SK-N-SH (cell line): ENCODE results near the gene ASB4. TPM values are rescaled to one million over a fixed set of nuclear protein-coding genes. Genes with fewer than 3 reads are reported as not detected.

ENCODE experiments used
- CTCF ChIA-PET: fragments of 300-600, 350-600 bp; formaldehyde crosslinking; extraction: SDS; loops from one replicate; lab custom pipeline; 2021; lab: Yijun Ruan, JAX
- POLR2A ChIA-PET: fragments of 350-600 bp; sonication (Branson Sonifier 250); formaldehyde crosslinking; extraction: SDS; loops from one replicate; lab custom pipeline; 2020; ENCODE audit warnings: antibody characterized with exemption, inconsistent platforms; lab: Yijun Ruan, JAX
- DNase-seq: peaks from one replicate; pipeline ENCODE4 v3.0.0; 2012
- H2AFZ ChIP-seq: fragments of 200-600 bp; sonication (generic); 2 replicates; pipeline ENCODE4 v1.8.1; 2016; ENCODE audit warnings: antibody characterized with exemption, mild to moderate bottlenecking, low read depth
- H3F3A ChIP-seq: fragments of 200-600 bp; sonication (generic); replicated peaks from 2 replicates; pipeline ENCODE3; 2016; ENCODE audit warnings: antibody characterized with exemption, mild to moderate bottlenecking; ENCODE audit not compliant: insufficient read depth
- H3K27ac ChIP-seq, 2 experiments: fragments of 200-500 bp in 1 of 2; fragments of 200-600 bp in 1 of 2; sonication (Bioruptor generic) in 1 of 2; sonication (generic), shearing (Covaris generic) in 1 of 2; 2 replicates each; pipeline versions ENCODE4 v1.5.1 to v1.6.1; 2014 to 2016; ENCODE audit warnings: low read depth in 2 of 2, inconsistent platforms in 1 of 2, low read length in 1 of 2, mild to moderate bottlenecking in 1 of 2, mixed read lengths in 1 of 2
- H3K27me3 ChIP-seq: fragments of 200-600 bp; sonication (generic), shearing (Covaris generic); 2 replicates; pipeline ENCODE4 v1.6.1; 2016; ENCODE audit warnings: mixed run types; ENCODE audit not compliant: insufficient read depth
- H3K36me3 ChIP-seq, 2 experiments: fragments of 200-500 bp in 1 of 2; fragments of 200-600 bp in 1 of 2; sonication (Bioruptor generic) in 1 of 2; sonication (generic) in 1 of 2; replicated peaks in 1 of 2; 2 replicates each; pipeline versions ENCODE3 to v1.5.1; 2014 to 2016; ENCODE audit warnings: low read length in 1 of 2, mild to moderate bottlenecking in 1 of 2; ENCODE audit not compliant: insufficient read depth in 2 of 2, control insufficient read depth in 1 of 2
- H3K4me1 ChIP-seq, 2 experiments: fragments of 200-500 bp in 1 of 2; fragments of 200-600 bp in 1 of 2; sonication (Bioruptor generic) in 1 of 2; sonication (generic), shearing (Covaris generic) in 1 of 2; 2 replicates each; pipeline versions ENCODE4 v1.5.1 to v1.6.1; 2014 to 2016; ENCODE audit warnings: low read depth in 1 of 2, low read length in 1 of 2, mixed run types in 1 of 2; ENCODE audit not compliant: insufficient read depth in 2 of 2, control insufficient read depth in 1 of 2
- H3K4me2 ChIP-seq: fragments of 200-600 bp; sonication (generic), shearing (Covaris generic); 2 replicates; pipeline ENCODE4 v1.6.1; 2017; ENCODE audit warnings: mixed run types
- H3K4me3 ChIP-seq, 2 experiments: fragments of 200-500 bp in 1 of 2; fragments of 200-600 bp in 1 of 2; sonication (Bioruptor generic) in 1 of 2; sonication (generic), shearing (Covaris generic) in 1 of 2; 2 replicates each; pipeline versions ENCODE4 v1.5.1 to v1.8.1; 2014 to 2016; ENCODE audit warnings: low read depth in 2 of 2, inconsistent platforms in 1 of 2, low read length in 1 of 2, mild to moderate bottlenecking in 1 of 2, mixed read lengths in 1 of 2, moderate library complexity in 1 of 2
- H3K79me2 ChIP-seq: fragments of 200-600 bp; sonication (generic); 2 replicates; pipeline ENCODE4 v1.8.1; 2017; ENCODE audit warnings: mild to moderate bottlenecking; ENCODE audit not compliant: insufficient read depth
- H3K9ac ChIP-seq: fragments of 200-600 bp; sonication (generic); 2 replicates; pipeline ENCODE4 v1.6.1; 2017; ENCODE audit warnings: mixed run types
- H3K9me2 ChIP-seq: fragments of 200-600 bp; sonication (generic); 2 replicates; pipeline ENCODE4 v1.6.1; 2017; ENCODE audit warnings: mixed run types
- H3K9me3 ChIP-seq: fragments of 200-600 bp; sonication (generic); 2 replicates; pipeline ENCODE4 v1.6.1; 2017; ENCODE audit warnings: mixed run types, mild to moderate bottlenecking, moderate library complexity
- H4K20me1 ChIP-seq: fragments of 200-600 bp; sonication (generic); 2 replicates; pipeline ENCODE4 v1.6.1; 2017; ENCODE audit warnings: mild to moderate bottlenecking, mixed run types; ENCODE audit not compliant: insufficient read depth
- FOSL2 ChIP-seq: IDR thresholded peaks from 2 replicates; pipeline ENCODE4 v1.4.0; 2012; ENCODE audit warnings: low read depth, mild to moderate bottlenecking, moderate library complexity, borderline replicate concordance
- FOXM1 ChIP-seq: IDR thresholded peaks from 2 replicates; pipeline ENCODE4 v1.4.0; 2012; ENCODE audit warnings: low read depth, mild to moderate bottlenecking
- MXI1 ChIP-seq: IDR thresholded peaks from 2 replicates; pipeline ENCODE4 v1.6.1; 2012; ENCODE audit warnings: mild to moderate bottlenecking, low read depth, low read length, improper control_type of control experiment
- RAD21 ChIP-seq: IDR thresholded peaks from 2 replicates; pipeline ENCODE4 v1.6.1; 2012; ENCODE audit warnings: mild to moderate bottlenecking, low read length
- RCOR1 ChIP-seq: fragments of 150-350 bp; IDR thresholded peaks from 2 replicates; pipeline ENCODE4 v1.6.1; 2017; ENCODE audit warnings: antibody characterized with exemption, low read length
- RFX5 ChIP-seq: IDR thresholded peaks from 2 replicates; pipeline ENCODE4 v1.6.1; 2012; ENCODE audit warnings: mild to moderate bottlenecking, improper control_type of control experiment, low read length
- YY1 ChIP-seq: IDR thresholded peaks from 2 replicates; pipeline ENCODE4 v1.4.0; 2012; ENCODE audit warnings: low read depth, mild to moderate bottlenecking
- WGBS: methylation state at CpG from one replicate; pipeline ENCODE4 v1.1.6; 2017; ENCODE audit warnings: low lambda C conversion rate; 5-methylcytosine and 5-hydroxymethylcytosine counted together
- polyA plus RNA-seq, 3 experiments: library from polyadenylated mRNA; depleted of rRNA; stranded (reverse); fragments of >200 nt; gene quantifications; 2 replicates each; pipeline ENCODE4 v1.2.3, GENCODE V29; 2012
- TF ChIP-seq, protein P1 (sequence below): fragments of 200-600 bp; sonication (generic); IDR thresholded peaks from 2 replicates; pipeline ENCODE4 v1.6.1; 2017; ENCODE audit warnings: antibody characterized with exemption, mild to moderate bottlenecking, moderate library complexity
- TF ChIP-seq, protein P2 (sequence below): IDR thresholded peaks from 2 replicates; pipeline ENCODE4 v1.6.1; 2012; ENCODE audit warnings: mild to moderate bottlenecking, low read depth, low read length, moderate library complexity
- TF ChIP-seq, protein P3 (sequence below): IDR thresholded peaks from 2 replicates; pipeline ENCODE4 v1.4.0; 2012; ENCODE audit warnings: low read depth, borderline replicate concordance
- TF ChIP-seq, protein P4 (sequence below): fragments of 150-350 bp; IDR thresholded peaks from 2 replicates; pipeline ENCODE4 v1.6.1; 2017; ENCODE audit warnings: antibody characterized with exemption, low read length, low read depth, borderline replicate concordance

Gene ASB4
- polyA plus RNA-seq, 1 of the 3 experiments (the other 2 are of a cell fraction): not detected

DNA sequence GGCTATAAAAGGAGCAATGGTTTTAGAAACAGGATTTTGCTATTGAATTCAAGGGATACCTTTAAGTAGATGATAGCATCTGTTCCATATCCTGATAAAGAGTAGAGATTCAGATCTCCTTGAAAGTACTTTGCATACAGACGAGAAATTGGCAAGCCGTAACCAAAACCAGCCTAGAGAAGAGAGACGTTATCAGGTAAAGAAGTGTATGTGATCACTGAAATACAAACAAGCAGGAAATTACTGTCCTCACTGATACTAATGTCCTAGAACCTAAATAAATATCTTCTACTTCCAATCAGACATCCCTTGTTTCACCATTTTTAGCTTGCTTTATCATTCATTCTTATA is 101.2 kb downstream of the ASB4 start:
- no peaks in the 10 kb centered on the region for H3K9me2 ChIP-seq
- no peaks in the 10 kb centered on the region for H3K79me2 ChIP-seq
- TF ChIP-seq RCOR1 (no peak), MXI1 (no peak), FOSL2 (no peak)
- TF ChIP-seq, protein P1, sequence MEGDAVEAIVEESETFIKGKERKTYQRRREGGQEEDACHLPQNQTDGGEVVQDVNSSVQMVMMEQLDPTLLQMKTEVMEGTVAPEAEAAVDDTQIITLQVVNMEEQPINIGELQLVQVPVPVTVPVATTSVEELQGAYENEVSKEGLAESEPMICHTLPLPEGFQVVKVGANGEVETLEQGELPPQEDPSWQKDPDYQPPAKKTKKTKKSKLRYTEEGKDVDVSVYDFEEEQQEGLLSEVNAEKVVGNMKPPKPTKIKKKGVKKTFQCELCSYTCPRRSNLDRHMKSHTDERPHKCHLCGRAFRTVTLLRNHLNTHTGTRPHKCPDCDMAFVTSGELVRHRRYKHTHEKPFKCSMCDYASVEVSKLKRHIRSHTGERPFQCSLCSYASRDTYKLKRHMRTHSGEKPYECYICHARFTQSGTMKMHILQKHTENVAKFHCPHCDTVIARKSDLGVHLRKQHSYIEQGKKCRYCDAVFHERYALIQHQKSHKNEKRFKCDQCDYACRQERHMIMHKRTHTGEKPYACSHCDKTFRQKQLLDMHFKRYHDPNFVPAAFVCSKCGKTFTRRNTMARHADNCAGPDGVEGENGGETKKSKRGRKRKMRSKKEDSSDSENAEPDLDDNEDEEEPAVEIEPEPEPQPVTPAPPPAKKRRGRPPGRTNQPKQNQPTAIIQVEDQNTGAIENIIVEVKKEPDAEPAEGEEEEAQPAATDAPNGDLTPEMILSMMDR: no peak
- H2AFZ ChIP-seq: no peak overlapping the region
- no peak overlapping the region for H3K4me2 ChIP-seq
- H3K27ac ChIP-seq: no peak overlapping the region
- ChIA-PET POLR2A (no interaction called here), CTCF (no interaction called here)
- no peaks in the 10 kb centered on the region for H3F3A ChIP-seq
- 27% methylated on average over 3 of the region's 3 CpGs for WGBS
- no peaks in the 10 kb centered on the region for H3K4me1 ChIP-seq
- H3K4me3 ChIP-seq: no peak overlapping the region
- no peak for DNase-seq
- H4K20me1 ChIP-seq: no peaks in the 10 kb centered on the region
- no peak overlapping the region for H3K9ac ChIP-seq
- no peaks in the 10 kb centered on the region; the same call in 1 of the 2 replicates for H3K27me3 ChIP-seq
- H3K36me3 ChIP-seq: no peaks in the 10 kb centered on the region
- H3K9me3 ChIP-seq: no peaks in the 10 kb centered on the region

DNA sequence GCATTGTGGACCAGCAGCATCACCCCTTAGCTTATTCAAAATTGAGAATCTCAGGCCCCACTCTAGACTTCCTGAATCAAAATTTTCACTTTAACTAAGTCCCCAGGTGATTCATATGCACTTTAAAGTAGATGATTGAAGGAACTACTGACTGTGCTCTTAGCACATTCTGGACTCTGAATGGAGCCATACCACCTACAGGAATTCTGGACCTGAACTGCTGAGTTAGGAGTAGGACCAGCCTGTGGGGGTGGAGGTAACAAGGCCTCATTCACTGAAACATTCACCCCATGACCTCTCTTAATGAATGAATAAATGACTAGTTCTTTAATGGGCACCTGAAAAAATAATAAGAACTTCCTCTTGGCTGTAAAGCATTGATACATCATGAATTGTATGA is 103.3 kb downstream of the ASB4 start:
- H3K27me3 ChIP-seq: no peaks in the 10 kb centered on the region; the same call in 1 of the 2 replicates
- H3K9me2 ChIP-seq: no peaks in the 10 kb centered on the region
- no peaks in the 10 kb centered on the region for H4K20me1 ChIP-seq
- ChIA-PET POLR2A (no interaction called here), CTCF (no interaction called here)
- H3K36me3 ChIP-seq: no peaks in the 10 kb centered on the region
- 0 out of 4 replicates have a peak, but pooled peaks cover 0 to 4% of the 10 kb centered on the region in 2 experiments for H3K4me1 ChIP-seq
- H3K9me3 ChIP-seq: no peaks in the 10 kb centered on the region
- no peak for TF ChIP-seq RCOR1
- TF ChIP-seq YY1: no peak
- no peak for TF ChIP-seq MXI1
- TF ChIP-seq, protein P2, sequence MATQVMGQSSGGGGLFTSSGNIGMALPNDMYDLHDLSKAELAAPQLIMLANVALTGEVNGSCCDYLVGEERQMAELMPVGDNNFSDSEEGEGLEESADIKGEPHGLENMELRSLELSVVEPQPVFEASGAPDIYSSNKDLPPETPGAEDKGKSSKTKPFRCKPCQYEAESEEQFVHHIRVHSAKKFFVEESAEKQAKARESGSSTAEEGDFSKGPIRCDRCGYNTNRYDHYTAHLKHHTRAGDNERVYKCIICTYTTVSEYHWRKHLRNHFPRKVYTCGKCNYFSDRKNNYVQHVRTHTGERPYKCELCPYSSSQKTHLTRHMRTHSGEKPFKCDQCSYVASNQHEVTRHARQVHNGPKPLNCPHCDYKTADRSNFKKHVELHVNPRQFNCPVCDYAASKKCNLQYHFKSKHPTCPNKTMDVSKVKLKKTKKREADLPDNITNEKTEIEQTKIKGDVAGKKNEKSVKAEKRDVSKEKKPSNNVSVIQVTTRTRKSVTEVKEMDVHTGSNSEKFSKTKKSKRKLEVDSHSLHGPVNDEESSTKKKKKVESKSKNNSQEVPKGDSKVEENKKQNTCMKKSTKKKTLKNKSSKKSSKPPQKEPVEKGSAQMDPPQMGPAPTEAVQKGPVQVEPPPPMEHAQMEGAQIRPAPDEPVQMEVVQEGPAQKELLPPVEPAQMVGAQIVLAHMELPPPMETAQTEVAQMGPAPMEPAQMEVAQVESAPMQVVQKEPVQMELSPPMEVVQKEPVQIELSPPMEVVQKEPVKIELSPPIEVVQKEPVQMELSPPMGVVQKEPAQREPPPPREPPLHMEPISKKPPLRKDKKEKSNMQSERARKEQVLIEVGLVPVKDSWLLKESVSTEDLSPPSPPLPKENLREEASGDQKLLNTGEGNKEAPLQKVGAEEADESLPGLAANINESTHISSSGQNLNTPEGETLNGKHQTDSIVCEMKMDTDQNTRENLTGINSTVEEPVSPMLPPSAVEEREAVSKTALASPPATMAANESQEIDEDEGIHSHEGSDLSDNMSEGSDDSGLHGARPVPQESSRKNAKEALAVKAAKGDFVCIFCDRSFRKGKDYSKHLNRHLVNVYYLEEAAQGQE: no peak
- TF ChIP-seq RFX5: no peak
- TF ChIP-seq RAD21: no peak
- TF ChIP-seq FOXM1: no peak
- TF ChIP-seq, protein P3, sequence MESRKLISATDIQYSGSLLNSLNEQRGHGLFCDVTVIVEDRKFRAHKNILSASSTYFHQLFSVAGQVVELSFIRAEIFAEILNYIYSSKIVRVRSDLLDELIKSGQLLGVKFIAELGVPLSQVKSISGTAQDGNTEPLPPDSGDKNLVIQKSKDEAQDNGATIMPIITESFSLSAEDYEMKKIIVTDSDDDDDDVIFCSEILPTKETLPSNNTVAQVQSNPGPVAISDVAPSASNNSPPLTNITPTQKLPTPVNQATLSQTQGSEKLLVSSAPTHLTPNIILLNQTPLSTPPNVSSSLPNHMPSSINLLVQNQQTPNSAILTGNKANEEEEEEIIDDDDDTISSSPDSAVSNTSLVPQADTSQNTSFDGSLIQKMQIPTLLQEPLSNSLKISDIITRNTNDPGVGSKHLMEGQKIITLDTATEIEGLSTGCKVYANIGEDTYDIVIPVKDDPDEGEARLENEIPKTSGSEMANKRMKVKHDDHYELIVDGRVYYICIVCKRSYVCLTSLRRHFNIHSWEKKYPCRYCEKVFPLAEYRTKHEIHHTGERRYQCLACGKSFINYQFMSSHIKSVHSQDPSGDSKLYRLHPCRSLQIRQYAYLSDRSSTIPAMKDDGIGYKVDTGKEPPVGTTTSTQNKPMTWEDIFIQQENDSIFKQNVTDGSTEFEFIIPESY: no peak
- TF ChIP-seq, protein P1: no peak
- TF ChIP-seq, protein P4, sequence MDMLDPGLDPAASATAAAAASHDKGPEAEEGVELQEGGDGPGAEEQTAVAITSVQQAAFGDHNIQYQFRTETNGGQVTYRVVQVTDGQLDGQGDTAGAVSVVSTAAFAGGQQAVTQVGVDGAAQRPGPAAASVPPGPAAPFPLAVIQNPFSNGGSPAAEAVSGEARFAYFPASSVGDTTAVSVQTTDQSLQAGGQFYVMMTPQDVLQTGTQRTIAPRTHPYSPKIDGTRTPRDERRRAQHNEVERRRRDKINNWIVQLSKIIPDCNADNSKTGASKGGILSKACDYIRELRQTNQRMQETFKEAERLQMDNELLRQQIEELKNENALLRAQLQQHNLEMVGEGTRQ: no peak
- H3K4me3 ChIP-seq: no peak overlapping the region
- H3K27ac ChIP-seq: no peak overlapping the region
- no peak overlapping the region for H3K9ac ChIP-seq
- DNase-seq: no peak
- peaks cover 9% of the 10 kb centered on the region for H3F3A ChIP-seq
- H3K79me2 ChIP-seq: no peaks in the 10 kb centered on the region
- no peak overlapping the region for H2AFZ ChIP-seq
- no peak overlapping the region for H3K4me2 ChIP-seq
